T-helper 17 cell (primary cell): Measurements from ENCODE around the gene POLN. TPM values are rescaled to one million over a fixed set of nuclear protein-coding genes. Genes with fewer than 3 reads are reported as not detected.

Experiments
- ATAC-seq: fragments of 150-1000 bp; cut with Tn5 transposase; 2 replicates; pipeline ENCODE4 v1.10.0; 2021; ENCODE audit warnings: mild to moderate bottlenecking, moderate library complexity
- DNase-seq, 3 donors: peaks; one replicate each; pipeline versions ENCODE4 v3.0.0 to v3.0.0-alpha.2; 2020 to 2021
- H3K9me3 ChIP-seq: one replicate; pipeline ENCODE4 v1.7.0; 2013; ENCODE audit warnings: low read length, mild to moderate bottlenecking; ENCODE audit not compliant: control insufficient read depth, poor library complexity, severe bottlenecking
- H3K27ac Mint-ChIP-seq: one replicate; pipeline ENCODE4 v1.8.0; 2022; ENCODE audit warnings: mild to moderate bottlenecking, moderate library complexity, mixed read lengths
- H3K27me3 Mint-ChIP-seq: one replicate; pipeline ENCODE4 v1.8.0; 2022; ENCODE audit warnings: mixed read lengths
- H3K36me3 Mint-ChIP-seq: one replicate; pipeline ENCODE4 v1.8.0; 2022; ENCODE audit warnings: low read depth, mixed read lengths
- H3K4me1 Mint-ChIP-seq: one replicate; pipeline ENCODE4 v1.8.0; 2022; ENCODE audit warnings: mild to moderate bottlenecking, mixed read lengths
- H3K4me3 Mint-ChIP-seq: one replicate; pipeline ENCODE4 v1.8.0; 2022; ENCODE audit warnings: mild to moderate bottlenecking, moderate library complexity, mixed read lengths
- total RNA-seq, 4 donors: library from RNA in 2 of 4; stranded (reverse) in 2 of 4; gene quantifications; one replicate each; pipeline ENCODE4 v1.2.3 and lab custom pipeline; 2022 to 2026

The POLN gene
- total RNA-seq, 2 donors from 2014 or later: 2.8 to 3.9 TPM

GRCh38 chr4:2264481-2265041 is 22.6 kb upstream of the POLN start:
- H3K27me3 Mint-ChIP-seq: no peaks in the 10 kb centered on the region

GRCh38 chr4:2263926-2264321 is 22.0 kb upstream of the POLN start:
- Mint-ChIP-seq H3K4me3 (no peak overlapping the region), H3K4me1 (no peaks in the 10 kb centered on the region), H3K36me3 (no peaks in the 10 kb centered on the region), H3K27ac (peak overlapping the region; percentile 78), H3K27me3 (no peaks in the 10 kb centered on the region)
- no peak for DNase-seq
- no peaks in the 10 kb centered on the region for H3K9me3 ChIP-seq
- ATAC-seq: no peak

More at GRCh38 chr4:2264481-2265041, 22.6 kb upstream of the POLN start:
- Mint-ChIP-seq H3K27ac (peak overlapping the region; percentile 78), H3K36me3 (no peaks in the 10 kb centered on the region), H3K4me3 (peak overlapping the region; percentile 25), H3K4me1 (no peaks in the 10 kb centered on the region)
- peak in 1 of 3 donors; percentile 6 for DNase-seq
- no peaks in the 10 kb centered on the region for H3K9me3 ChIP-seq
- ATAC-seq: no peak

GRCh38 chr4:2262944-2263250 is 21.0 kb upstream of the POLN start:
- no peak for DNase-seq
- H3K27ac Mint-ChIP-seq: peak overlapping the region; percentile 78
- no peak for ATAC-seq
- H3K4me1 Mint-ChIP-seq: no peaks in the 10 kb centered on the region
- no peaks in the 10 kb centered on the region for H3K36me3 Mint-ChIP-seq
- H3K9me3 ChIP-seq: no peaks in the 10 kb centered on the region
- peak overlapping the region; percentile 82 for H3K4me3 Mint-ChIP-seq
- no peaks in the 10 kb centered on the region for H3K27me3 Mint-ChIP-seq

GRCh38 chr4:2262145-2262943 is 20.4 kb upstream of the POLN start:
- ATAC-seq (peak; percentile 91), DNase-seq (peak; percentile 95 to 97 (median 95))
- Mint-ChIP-seq H3K4me3 (peak overlapping the region; percentile 82), H3K36me3 (no peaks in the 10 kb centered on the region), H3K27ac (peak overlapping the region; percentile 78), H3K27me3 (no peaks in the 10 kb centered on the region), H3K4me1 (no peaks in the 10 kb centered on the region)
- no peaks in the 10 kb centered on the region for H3K9me3 ChIP-seq

GRCh38 chr4:2261853-2262144 is 19.9 kb upstream of the POLN start, which contains the start of gene MXD4:
TSS of gene MXD4 (minus strand) at chr4:2262109. CDS start at chr4:2261980, 129 bp downstream.
- Mint-ChIP-seq H3K27me3 (no peaks in the 10 kb centered on the region), H3K27ac (peak within 1 kb of the TSS; percentile 78), H3K4me3 (peak within 1 kb of the TSS; percentile 82), H3K4me1 (peaks cover 3% of the 10 kb centered on the region), H3K36me3 (no peaks in the 10 kb centered on the region)
- no peaks in the 10 kb centered on the region for H3K9me3 ChIP-seq
- DNase-seq: no peak
- peak; percentile 0 for ATAC-seq

- Mint-ChIP-seq H3K4me3 (peak overlapping the region; percentile 71), H3K27ac (peak overlapping the region; percentile 43), H3K4me1 (peaks cover 5% of the 10 kb centered on the region), H3K36me3 (no peaks in the 10 kb centered on the region), H3K27me3 (no peaks in the 10 kb centered on the region)
- DNase-seq: peak; percentile 57 to 68 (median 58)
- ATAC-seq: peak; percentile 21
- H3K9me3 ChIP-seq: no peaks in the 10 kb centered on the region
Observed at GRCh38 chr4:2261110-2261852, 19.4 kb upstream of the POLN start.

- Mint-ChIP-seq H3K27ac (peak overlapping the region; percentile 43), H3K4me1 (peaks cover 5% of the 10 kb centered on the region), H3K27me3 (no peaks in the 10 kb centered on the region), H3K4me3 (peak overlapping the region; percentile 71), H3K36me3 (no peaks in the 10 kb centered on the region)
- H3K9me3 ChIP-seq: no peaks in the 10 kb centered on the region
- no peak for ATAC-seq
- DNase-seq: peak in 1 of 3 donors; percentile 7
Observed at GRCh38 chr4:2260344-2261109, 18.6 kb upstream of the POLN start.

- no peaks in the 10 kb centered on the region for H3K36me3 Mint-ChIP-seq
- ATAC-seq (no peak), DNase-seq (peak in 1 of 3 donors; percentile 4)
- no peaks in the 10 kb centered on the region for H3K9me3 ChIP-seq
- H3K4me3 Mint-ChIP-seq: peak overlapping the region; percentile 71
- no peaks in the 10 kb centered on the region for H3K27me3 Mint-ChIP-seq
- peak overlapping the region; percentile 43 for H3K27ac Mint-ChIP-seq
- H3K4me1 Mint-ChIP-seq: peaks cover 8% of the 10 kb centered on the region
Observed at GRCh38 chr4:2259541-2260343, 17.8 kb upstream of the POLN start.

- no peaks in the 10 kb centered on the region for H3K36me3 Mint-ChIP-seq
- no peak for ATAC-seq
- H3K4me1 Mint-ChIP-seq: peaks cover 9% of the 10 kb centered on the region
- peak in 1 of 3 donors; percentile 3 for DNase-seq
- no peaks in the 10 kb centered on the region for H3K9me3 ChIP-seq
- H3K27ac Mint-ChIP-seq: no peak overlapping the region
- no peak overlapping the region for H3K4me3 Mint-ChIP-seq
- H3K27me3 Mint-ChIP-seq: no peaks in the 10 kb centered on the region
Observed at GRCh38 chr4:2259036-2259540, 17.2 kb upstream of the POLN start.

GRCh38 chr4:2258091-2259035 is 16.4 kb upstream of the POLN start:
- no peaks in the 10 kb centered on the region for H3K9me3 ChIP-seq
- H3K36me3 Mint-ChIP-seq: no peaks in the 10 kb centered on the region
- peak in 1 of 3 donors; percentile 3 for DNase-seq
- H3K4me3 Mint-ChIP-seq: no peak overlapping the region
- no peak for ATAC-seq
- no peaks in the 10 kb centered on the region for H3K27me3 Mint-ChIP-seq
- peak overlapping the region; percentile 9 for H3K27ac Mint-ChIP-seq
- peaks cover 12% of the 10 kb centered on the region for H3K4me1 Mint-ChIP-seq

- ATAC-seq (no peak), DNase-seq (peak in 1 of 3 donors; percentile 2)
- H3K27me3 Mint-ChIP-seq: no peaks in the 10 kb centered on the region
- peaks cover 12% of the 10 kb centered on the region for H3K4me1 Mint-ChIP-seq
- H3K27ac Mint-ChIP-seq: peak overlapping the region; percentile 9
- H3K9me3 ChIP-seq: no peaks in the 10 kb centered on the region
- no peak overlapping the region for H3K4me3 Mint-ChIP-seq
- no peaks in the 10 kb centered on the region for H3K36me3 Mint-ChIP-seq
Observed at GRCh38 chr4:2257361-2258081, 15.6 kb upstream of the POLN start.
